ENCODE measurements around the gene LRRC8C.
"Not testable (repeated sequence)": the region's sequence is repeated elsewhere in the genome, so short reads cannot be mapped to it uniquely, and the experiment has no call there.

LRRC8C gene

DNA sequence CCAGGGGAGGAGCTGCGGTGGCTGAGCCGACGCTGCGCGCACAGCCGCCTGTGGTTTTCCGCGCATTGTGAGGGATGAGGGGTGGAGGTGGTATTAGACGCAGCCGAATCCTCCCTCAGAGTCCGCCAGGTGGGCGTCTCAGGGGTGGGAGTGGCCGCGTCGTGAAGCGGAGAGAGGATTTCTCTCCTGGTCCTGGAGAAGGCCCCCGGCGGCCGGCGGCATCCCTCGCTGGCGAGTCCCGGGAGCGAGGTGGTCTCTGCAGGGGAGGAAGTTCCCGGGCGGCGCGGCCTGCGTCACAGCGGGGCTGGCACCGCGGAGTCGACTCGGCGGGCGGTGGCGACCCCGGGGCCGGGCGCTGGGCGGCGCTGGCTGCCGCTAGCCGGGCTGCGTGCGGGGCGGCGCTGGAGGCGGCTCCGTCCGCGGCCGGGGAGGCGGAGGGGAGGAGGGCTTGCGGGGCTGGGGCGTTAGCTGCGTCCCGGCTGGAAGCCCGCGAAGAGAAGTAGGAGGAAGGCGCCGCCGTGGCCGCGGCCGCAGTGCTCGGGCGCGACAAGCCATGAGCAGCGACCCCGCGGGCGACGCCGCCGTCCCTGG is at the start of gene LRRC8C:
Gene LRRC8C (plus strand): TSS at position 464 of the 591 bp plus-strand sequence. CDS start 53,354 bp downstream, outside the sequence.
- FAIRE-seq: no peak

DNA sequence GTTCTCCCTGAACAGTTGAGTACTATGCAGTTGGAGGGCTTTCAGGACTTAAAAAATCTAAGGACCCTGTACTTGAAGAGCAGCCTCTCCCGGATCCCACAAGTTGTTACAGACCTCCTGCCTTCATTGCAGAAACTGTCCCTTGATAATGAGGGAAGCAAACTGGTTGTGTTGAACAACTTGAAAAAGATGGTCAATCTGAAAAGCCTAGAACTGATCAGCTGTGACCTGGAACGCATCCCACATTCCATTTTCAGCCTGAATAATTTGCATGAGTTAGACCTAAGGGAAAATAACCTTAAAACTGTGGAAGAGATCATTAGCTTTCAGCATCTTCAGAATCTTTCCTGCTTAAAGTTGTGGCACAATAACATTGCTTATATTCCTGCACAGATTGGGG is 48.7 kb upstream of the LRRC8C start:
- no peak for FAIRE-seq

DNA sequence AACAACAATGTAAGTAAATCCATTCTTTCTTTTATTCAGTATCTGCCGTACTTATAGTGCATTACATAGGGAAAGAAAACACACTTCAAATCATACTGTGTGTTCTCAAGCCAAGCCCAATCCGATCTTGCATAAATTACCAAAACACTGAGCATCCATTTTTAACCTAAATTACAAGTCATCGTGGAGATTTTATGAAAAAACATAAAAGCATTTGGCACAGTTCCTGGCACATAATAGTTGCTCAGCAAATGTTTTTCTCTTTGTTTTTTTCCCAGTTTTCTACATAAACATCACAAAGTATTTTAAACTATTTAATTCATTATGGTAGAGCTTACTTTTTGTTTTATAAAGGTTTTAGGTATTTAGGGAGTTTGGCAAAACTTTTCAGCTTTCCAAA is 48.1 kb upstream of the LRRC8C start:
- FAIRE-seq: no peak

DNA sequence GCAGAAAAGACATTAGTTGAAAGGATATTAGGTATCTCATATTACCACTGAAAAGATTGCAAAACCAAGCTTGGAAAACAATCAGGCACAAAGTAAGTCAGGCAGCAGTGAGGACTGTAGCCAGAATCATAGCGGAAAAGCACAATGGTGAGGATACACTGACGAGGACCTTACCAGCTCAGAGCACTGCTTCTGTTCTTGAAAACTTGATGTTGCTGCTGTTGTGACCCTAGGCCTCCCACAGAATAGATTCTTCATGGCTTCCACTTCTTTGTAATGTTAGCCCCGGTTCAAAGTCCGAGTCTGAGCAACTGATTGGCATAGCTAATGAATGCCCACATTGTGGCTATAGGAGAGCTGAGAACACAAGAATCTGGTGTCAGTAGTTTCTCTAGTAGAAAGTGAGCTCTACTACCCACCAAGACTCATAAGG is 45.2 kb upstream of the LRRC8C start:
- FAIRE-seq: no peak

DNA sequence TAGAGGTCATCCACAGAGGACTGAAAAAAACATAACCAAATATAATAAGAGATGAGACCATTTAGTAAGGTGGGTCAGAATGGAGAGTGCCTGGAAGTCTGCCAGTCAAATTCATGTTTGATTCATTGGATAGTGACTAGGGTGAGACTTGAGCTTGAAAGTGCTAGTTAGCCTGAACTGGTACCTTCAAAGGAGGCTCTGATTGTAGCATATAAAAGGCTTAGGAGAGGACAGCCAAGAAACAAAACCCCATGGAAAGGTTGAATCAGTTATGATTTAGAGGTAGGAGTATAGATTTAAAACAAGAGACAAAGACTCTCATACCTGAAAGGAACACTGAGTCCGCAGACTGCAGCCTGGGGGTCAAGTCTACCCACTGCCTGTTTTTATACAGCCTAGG is 44.4 kb upstream of the LRRC8C start:
- no peak for FAIRE-seq

DNA sequence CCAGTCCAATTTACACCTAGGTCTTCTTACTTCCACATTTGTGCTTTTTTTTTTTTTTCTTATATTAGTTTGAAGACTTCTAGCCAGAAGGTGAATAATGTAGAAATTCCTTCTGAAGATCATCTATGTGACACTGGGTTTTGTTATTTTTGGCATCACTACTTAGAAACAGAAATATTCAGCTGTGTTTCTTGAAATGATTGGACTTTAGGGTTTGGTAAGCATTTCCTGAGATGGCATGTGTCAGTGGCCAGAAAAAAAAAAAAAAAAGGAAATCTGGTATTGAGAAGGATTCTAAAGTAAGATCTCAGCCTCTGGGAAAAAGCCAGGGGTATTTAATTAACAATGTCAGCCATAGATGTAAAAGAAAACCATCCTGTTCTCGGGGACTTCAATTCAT is 43.4 kb upstream of the LRRC8C start:
- FAIRE-seq: no peak

DNA sequence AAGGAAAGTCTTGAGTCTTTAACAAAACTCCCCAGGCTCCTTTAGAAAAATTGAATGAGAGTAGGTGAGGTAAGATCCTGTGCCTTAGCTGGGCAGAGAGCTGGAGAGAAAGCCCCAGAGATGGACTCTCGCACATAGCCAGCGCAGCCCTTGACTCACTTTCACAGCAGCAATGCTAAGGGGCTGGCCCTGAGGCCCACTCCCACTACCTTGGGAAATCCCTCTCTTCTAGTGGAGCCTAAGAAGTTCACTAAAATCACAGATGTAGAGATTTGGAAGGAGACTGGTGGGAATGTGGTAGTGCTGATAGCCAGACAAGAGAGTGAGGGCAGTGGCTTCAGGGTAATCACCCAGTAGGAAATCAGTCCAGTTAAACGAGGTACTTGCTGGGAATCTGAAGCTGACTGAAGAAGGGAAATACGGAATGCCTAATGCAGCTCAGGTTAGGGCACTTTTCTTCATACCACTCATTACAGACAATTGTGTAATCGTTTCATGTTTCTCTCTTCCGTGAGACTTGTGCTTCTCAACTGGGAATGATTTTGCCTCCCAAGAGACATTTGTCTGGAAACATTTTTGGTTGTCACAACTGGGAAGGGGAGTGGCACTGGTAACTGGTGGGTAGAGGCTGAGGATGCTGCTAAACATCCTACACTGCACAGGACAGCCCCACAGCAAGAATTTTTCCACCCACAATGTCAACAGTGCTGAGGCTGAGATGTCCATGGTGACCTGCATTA is 42.4 kb upstream of the LRRC8C start:
- FAIRE-seq: no peak

DNA sequence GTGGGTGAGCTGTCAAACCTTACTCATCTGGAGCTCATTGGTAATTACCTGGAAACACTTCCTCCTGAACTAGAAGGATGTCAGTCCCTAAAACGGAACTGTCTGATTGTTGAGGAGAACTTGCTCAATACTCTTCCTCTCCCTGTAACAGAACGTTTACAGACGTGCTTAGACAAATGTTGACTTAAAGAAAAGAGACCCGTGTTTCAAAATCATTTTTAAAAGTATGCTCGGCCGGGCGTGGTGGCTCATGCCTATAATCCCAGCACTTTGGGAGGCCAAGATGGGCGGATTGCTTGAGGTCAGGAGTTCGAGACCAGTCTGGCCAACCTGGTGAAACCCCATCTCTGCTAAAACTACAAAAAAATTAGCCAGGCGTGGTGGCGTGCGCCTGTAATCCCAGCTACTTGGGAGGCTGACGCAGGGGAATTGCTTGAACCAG is 40.0 kb upstream of the LRRC8C start:
- not testable (repeated sequence) for FAIRE-seq

DNA sequence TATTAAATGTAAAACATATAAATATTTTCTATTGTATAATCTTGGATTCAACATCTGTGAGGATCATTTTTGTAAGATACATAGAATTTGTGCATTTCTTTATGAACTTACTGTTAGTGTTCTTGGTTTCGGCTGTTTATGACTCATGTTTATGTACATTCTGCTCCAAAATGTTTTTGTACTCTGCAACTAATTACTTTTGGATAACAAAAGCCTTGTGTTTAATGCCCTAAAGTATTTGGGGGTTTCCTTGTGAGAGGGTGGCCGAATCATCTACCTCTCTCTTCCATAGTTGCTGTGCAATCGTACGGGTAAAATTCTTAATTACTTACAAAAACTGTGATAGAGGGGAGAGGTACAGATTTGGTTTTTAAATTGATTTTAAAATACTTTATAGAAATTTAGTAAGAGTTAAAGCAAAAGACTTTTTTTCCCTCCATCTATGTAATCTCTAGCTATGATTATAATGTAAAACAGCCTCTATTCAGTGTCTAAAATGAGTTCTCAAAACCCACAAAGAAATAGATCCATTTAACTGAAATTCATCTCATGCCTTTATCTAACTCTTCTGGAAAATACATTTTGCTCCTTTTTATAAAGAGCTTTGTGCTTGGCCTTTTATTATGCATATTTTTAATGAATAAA is 38.7 kb upstream of the LRRC8C start:
- no peak for FAIRE-seq

DNA sequence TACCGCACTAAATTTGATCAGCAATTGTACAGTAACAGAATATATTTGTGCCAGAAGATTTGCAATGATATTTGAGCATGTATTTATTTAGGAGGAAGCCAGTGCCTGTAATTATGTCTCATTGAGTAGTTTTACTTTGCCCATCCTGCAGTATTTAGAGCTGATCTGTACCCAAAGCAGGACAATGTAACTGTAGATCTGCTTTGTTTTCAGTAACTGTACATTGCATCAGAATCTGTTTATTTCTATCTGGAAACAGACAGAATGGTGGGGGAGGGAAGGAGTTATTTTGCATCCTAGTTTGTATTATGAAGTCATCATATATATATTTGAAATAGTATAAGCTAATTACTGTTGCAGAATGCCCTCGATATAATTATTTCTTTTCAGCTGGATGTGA is 36.2 kb upstream of the LRRC8C start:
- FAIRE-seq: no peak

DNA sequence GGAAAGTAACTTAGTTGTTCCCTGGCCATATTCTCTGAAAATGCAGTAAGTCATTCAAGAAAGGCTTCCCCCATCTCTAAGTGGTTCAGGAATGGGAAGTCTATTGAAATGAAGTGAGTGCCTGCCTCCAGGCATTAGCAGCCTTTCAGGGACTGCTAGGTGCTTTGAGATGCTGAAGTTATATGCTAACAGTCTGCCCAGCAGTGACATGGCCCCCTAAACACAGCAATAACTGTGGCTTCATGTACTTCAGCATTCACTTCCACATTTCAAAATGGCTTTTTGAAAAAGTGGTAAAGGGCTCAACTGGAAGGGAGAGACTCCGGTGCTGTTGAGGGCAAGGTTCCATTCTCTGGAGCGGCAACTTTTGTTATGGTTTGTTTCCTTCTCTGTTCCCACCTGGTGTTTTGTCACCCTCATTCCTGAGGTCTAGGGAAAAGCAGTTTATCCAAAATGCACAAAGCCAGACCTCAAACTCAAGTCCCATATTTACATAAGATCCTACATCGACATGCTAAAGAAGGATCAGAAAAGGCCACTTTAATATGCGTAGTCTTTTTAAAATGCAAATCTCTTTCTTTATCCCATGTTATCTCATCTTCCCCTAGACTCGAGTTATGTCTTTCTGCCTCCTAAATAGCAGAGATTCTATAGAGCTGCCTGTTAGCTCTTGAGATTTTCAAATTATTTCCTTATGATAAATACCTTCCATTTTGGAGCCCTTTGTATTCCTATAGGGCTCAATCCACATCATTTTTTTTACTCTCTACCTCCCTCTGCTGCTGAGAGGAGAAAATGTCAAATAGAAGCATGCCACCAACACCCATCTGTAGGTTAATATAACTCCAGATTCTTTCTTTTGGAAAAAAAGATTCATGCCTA is 34.2 kb upstream of the LRRC8C start:
- FAIRE-seq: peak; percentile 94

DNA sequence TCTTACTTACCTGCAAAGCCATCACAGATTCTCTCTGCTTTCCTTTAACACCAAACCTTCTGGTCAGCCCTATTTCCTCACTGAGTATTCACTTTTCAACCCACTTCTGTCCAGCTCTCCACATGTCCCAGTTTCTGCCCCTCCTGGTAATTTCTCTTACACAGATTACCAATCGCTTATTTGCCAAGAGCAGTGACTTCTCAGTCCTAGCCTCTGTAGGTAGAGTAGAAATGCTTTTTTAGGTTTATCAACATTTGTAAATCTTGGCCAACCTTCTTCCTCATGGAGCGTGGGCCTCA is 33.6 kb upstream of the LRRC8C start:
- FAIRE-seq: no peak

DNA sequence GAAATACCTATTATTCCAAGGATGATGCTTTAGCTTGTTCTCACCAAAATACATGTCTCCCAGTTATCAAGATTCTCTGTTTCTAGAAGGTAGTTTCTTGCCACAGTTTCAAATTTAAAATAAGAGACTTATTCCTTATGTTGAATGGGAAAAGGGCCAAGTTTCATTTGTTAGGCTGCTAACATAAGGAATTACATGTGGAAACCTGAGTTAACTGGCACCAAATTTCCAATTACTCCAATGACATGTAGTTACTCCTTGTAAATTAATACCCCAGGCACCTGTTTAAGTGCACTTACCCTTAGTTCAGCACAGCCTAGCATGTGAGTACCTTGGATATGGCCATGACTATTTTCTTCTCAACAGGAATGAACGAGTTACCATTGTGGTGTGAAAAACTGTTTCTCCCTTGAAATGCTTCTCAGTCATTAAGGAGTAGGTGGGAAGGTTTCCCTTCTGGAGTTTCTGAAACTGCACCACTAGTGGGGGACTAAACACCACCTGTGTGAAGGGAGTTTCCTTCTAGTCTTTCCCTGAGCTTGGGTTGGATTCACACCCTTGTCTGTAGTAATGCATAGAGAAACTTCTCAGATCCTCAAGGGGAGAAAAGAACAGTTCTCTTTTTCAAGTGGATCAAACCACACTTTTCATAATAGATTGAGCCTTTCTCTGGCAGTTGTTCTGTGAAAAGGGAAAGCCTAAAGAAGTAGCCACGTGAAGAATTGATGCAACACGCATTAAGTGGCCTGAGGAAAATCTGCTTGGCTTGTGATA is 32.3 kb upstream of the LRRC8C start:
- no peak for FAIRE-seq

DNA sequence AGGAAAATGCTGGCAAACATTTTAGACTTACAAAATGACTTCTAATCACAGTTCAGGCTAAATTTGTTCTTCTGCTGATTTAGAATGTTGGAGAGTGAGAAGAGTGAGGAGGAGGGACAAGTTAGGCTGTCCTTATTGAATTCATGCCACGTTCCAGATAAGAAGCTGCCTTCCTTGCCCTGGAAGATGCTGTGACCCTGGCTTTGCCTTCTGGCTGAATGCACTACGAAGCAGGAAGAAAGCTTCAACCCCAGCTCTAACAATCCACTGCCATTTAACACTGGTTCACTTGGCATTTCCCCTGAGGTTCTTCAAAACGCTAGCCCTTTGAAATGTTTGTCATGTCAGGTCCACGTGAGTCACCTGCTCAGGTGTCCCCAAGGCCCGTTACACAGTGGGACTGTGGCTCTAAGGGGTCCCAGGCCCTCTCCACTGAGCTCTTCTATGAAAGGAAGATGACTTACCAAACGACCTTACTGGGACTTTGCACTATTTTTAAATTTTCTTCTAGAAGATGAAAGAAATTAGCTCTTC is 30.0 kb upstream of the LRRC8C start:
- no peak for FAIRE-seq

DNA sequence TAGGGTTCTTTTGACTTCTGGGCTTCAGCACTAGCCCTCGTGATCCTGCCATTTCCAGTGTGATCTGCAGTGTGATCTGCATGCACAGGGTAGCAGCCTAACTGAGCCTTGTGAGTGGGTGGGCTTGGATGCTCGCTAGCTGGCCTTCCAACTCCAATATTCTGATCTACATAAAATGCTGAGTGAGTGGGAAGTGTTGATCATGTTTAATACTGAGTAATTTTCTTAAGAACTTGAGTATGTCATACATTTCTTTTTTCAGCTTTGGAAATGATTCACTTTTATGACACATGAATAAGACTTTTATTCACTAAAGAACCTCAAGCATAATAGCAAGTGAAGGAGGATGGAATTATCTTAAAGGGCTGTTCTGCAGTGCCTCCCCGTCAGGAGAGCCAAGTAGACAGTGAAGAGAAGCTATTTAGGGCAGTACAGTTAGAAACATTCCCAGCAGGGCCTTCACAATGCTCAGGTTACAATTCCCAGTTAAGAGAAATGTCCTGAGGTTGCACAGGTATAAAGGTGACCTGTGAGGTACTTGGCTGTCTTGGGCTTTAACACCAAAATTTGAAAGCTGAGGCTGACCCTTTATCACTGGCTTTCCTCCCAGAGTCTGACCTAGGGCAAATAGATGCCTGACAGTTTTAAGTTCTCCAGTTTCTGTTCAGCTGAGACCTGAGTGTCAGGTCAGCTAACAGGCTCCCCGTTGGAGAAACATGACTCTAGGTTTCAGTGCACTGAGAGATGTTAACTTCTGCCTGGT is 29.1 kb upstream of the LRRC8C start:
- FAIRE-seq: no peak

DNA sequence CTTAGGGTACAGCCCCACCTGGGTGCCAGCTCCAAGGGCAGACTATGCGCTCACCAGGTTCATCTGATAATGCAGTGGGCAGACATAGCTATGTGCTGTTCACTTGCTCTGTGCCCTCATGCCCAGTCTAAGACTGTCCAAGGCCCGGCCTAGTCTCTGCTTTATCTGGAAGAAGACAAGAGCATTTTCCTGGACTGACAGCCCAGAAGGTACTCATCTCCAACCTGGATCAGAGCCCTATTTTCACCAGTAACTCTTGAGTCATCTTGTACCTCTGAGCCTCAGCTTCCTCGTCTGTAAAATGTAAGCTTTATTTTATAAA is 28.5 kb upstream of the LRRC8C start:
- FAIRE-seq: no peak

DNA sequence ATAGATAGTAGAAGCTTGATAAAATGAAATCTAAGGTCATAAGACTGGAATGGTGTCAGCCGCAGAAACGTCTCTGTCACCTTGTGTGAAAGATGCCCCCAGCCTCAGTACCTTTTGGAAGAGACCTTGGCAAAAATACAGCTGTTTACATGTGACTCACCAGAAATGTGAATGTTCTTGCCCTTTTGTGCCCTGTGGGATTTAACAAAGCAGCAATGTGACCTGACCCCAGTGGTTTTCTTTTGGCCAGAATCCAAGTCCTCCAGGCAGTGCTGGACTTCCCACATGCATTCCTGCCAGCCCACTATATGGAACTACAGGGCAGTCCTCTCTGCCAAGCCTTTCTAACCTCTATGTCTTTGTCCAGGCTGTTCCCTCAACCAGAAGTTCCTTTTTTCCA is 27.2 kb upstream of the LRRC8C start:
- no peak for FAIRE-seq

DNA sequence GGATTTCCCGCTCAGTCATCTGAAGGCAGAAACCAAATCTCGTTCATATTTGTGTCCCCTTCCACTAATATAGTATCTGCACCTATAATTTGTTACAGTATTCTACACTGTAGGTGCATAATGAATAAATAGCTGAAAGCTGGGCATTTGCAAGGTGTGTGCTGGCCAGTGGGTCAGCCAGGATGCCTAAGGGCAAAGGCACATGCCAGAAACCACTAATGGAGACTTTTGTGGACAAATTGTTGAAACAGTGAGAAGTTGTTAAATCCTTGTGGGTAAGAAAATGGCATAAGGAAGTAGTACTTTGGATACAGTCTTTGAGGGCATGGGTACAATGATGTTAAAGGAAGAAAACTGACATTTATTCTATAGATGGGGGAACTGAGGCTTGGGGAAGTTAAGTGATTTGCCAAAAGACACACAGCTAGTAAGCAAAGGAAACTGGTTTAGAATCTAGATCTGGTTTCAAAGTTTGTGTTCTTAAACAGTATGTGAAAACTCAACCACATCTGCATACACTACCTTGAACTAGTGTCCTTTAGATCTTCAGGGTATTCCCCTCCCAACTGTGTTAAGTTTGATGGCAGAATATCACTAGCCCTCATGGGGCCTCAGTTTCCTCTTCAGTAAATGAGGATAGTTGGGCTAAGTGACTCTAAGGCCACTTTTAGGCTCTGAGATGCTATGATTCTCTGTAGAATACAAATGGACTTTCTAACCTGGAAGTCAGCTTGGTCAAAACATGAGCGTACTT is 26.5 kb upstream of the LRRC8C start:
- no peak for FAIRE-seq

DNA sequence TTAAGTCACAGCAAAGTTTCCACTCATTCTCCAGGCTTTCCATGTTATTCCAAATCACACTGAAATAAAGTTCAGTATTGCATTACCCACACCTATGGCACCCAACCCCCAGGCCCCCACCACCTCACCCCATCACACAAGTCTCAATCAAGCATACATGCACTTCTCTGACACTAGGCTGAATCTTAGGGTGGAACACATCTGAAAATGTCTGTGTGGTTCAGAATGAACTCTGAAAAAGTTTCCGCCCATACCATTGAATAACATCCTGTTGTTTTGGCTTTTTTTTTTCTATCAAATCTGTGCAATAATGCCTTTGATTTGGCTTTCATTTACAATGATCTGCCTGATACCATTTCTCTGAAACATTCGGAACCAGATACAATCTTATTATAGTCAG is 25.8 kb upstream of the LRRC8C start:
- FAIRE-seq: no peak

DNA sequence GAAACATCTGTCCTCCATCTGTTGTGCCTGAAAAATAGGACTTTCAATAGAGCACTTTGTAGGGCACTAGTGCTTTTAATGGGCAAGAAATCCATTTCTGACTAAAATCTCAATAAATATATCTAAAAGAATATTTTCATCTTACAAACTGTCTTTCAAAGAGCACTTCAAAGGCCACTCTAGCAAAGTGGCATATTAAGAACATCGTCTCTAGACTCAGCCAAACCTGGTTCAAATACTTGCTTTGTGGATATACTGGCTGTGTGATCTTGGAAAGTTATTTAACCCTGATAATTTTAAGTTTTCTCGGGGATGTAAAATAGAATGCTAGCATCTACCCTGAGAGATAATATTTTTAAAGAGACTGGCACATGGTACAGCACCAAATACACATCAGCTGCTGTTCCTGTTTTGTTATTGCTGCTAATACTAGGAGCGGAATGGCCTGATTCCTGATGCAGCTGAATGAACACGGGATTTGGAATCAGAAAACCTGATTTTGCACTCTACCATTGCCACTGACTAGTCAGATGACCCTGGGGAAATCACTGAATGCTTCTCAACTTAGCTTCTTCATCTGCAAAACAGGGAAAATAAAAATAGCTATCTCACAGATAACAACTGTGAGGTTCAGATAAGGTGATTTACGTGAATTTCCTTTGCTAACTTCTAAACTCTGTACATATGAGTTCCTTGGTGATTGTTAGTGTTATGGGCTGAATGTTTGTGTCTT is 25.2 kb upstream of the LRRC8C start:
- no peak for FAIRE-seq
